Calu3 (cell line): ENCODE results near the gene DCP1B. TPM values are rescaled to one million over a fixed set of nuclear protein-coding genes. Genes with fewer than 3 reads are reported as not detected.
A peak's percentile ranks its signal among the peaks of the same experiment; 100 is the strongest.

Source experiments
- BruUV-seq: library from RNA; stranded (reverse); fragments of 400-500 nt; replicated peaks from 2 replicates; lab custom pipeline; 2021; lab: Mats Ljungman, UMichigan
- CTCF ChIA-PET: fragments of 300-600 bp; sonication (Branson Sonifier 250); formaldehyde crosslinking; loops from one replicate; lab custom pipeline; 2022; ENCODE audit warnings: antibody characterized with exemption; lab: Charles Lee
- DNase-seq: peaks from one replicate; pipeline ENCODE4 v3.0.0; 2022
- H3K27ac Mint-ChIP-seq: one replicate; pipeline ENCODE4 v1.8.0; 2022; ENCODE audit warnings: mixed read lengths; ENCODE audit not compliant: unreplicated experiment
- H3K27me3 Mint-ChIP-seq: one replicate; pipeline ENCODE4 v1.8.0; 2022; ENCODE audit warnings: mixed read lengths; ENCODE audit not compliant: unreplicated experiment
- H3K36me3 Mint-ChIP-seq: one replicate; pipeline ENCODE4 v1.8.0; 2022; ENCODE audit warnings: mild to moderate bottlenecking, moderate library complexity, mixed read lengths; ENCODE audit not compliant: insufficient read depth, unreplicated experiment
- H3K4me1 Mint-ChIP-seq: one replicate; pipeline ENCODE4 v1.8.0; 2022; ENCODE audit warnings: mild to moderate bottlenecking, low read depth, mixed read lengths; ENCODE audit not compliant: unreplicated experiment
- H3K4me3 Mint-ChIP-seq: one replicate; pipeline ENCODE4 v1.8.0; 2022; ENCODE audit warnings: mild to moderate bottlenecking, low read depth, moderate library complexity, mixed read lengths; ENCODE audit not compliant: unreplicated experiment
- H3K9me3 Mint-ChIP-seq: one replicate; pipeline ENCODE4 v1.8.0; 2022; ENCODE audit warnings: low read depth, mixed read lengths; ENCODE audit not compliant: unreplicated experiment
- intact Hi-C: fragments of 100-400 bp; cut with micrococcal nuclease; formaldehyde crosslinking; loops from one replicate; pipeline ENCODE4 v1.10.0; 2022; ENCODE audit not compliant: unreplicated experiment
- total RNA-seq: library from RNA; stranded (reverse); gene quantifications from 2 replicates; pipeline ENCODE4 v1.2.3, GENCODE V29; 2022
- TF ChIP-seq, protein P1 (sequence below): fragments of 200-600 bp; IDR thresholded peaks from one replicate; pipeline ENCODE4 v1.8.0; 2022; ENCODE audit warnings: antibody characterized with exemption; ENCODE audit not compliant: unreplicated experiment

Gene DCP1B
- total RNA-seq, 1 experiment from 2014 or later, result 6.3 TPM

DNA sequence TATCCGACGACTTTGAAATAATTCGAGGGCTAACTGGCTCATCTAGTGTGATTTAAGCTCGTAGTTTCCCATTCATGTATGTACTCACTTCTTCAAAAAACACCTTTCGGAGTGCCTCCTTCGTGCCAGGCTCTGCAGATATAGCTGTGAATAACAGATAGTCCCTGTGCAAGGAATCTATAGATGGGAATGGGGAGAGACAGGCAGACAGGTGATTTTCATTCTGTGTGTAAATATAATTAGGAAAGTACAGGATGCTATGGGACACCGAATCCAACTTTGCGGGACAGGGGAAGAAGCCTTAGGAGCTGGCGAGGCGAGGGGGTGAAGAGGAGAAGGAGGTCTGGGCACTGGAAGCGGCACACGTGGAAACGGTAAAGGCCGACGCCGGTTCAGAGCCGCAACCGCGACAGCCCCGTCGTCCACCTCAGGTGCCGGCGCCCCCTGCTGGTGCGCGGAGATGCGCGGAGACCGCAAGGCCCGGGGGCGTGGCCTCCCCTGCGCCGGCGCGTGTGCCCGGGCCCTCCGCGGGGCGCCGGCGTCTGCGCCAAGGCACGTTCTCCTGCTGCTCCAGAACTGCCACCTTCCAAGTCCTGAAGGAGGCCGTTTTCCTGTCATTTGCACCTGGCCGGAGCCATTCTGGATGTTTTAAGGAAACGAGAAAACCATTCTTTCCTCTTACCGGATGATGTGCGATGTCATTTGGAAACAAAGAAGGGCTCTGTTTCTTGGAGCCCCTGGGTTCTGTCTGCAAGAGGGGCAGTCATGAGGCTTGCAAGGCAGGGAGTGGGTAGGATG, 30.6 kb upstream of the DCP1B start:
- Mint-ChIP-seq H3K4me3 (peak overlapping the region; percentile 33), H3K9me3 (no peaks in the 10 kb centered on the region), H3K27ac (no peak overlapping the region), H3K36me3 (no peaks in the 10 kb centered on the region), H3K4me1 (peaks cover 16% of the 10 kb centered on the region), H3K27me3 (peaks cover 100% of the 10 kb centered on the region)
- TF ChIP-seq, protein P1, sequence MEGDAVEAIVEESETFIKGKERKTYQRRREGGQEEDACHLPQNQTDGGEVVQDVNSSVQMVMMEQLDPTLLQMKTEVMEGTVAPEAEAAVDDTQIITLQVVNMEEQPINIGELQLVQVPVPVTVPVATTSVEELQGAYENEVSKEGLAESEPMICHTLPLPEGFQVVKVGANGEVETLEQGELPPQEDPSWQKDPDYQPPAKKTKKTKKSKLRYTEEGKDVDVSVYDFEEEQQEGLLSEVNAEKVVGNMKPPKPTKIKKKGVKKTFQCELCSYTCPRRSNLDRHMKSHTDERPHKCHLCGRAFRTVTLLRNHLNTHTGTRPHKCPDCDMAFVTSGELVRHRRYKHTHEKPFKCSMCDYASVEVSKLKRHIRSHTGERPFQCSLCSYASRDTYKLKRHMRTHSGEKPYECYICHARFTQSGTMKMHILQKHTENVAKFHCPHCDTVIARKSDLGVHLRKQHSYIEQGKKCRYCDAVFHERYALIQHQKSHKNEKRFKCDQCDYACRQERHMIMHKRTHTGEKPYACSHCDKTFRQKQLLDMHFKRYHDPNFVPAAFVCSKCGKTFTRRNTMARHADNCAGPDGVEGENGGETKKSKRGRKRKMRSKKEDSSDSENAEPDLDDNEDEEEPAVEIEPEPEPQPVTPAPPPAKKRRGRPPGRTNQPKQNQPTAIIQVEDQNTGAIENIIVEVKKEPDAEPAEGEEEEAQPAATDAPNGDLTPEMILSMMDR, result peak; percentile 90
- BruUV-seq, result no TSS peak
- intact Hi-C loops, result no loop called here
- CTCF ChIA-PET, result no interaction called here
- DNase-seq, result peak; percentile 93

DNA sequence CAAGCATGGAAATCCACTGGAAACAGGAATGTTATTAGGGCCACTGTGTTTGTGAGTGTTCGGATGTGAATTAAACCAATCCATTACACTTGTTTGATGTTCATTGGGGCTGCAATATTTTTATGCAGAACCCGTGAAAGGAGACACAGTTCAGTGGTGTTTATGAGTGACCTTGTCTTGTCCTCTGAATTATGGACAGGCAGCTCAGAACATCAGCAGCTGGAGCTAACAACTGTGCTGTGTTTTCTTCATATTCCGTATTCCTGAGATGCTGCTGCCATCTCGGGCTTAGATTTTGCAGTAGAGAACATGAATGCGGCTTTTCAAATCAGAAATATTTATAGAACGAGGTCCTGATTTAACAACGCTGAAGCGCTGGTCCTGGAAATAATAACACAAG, 28.2 kb upstream of the DCP1B start:
- Mint-ChIP-seq H3K27ac (no peak overlapping the region), H3K4me3 (no peak overlapping the region), H3K36me3 (no peaks in the 10 kb centered on the region), H3K27me3 (peaks cover 94% of the 10 kb centered on the region), H3K9me3 (no peaks in the 10 kb centered on the region), H3K4me1 (peaks cover 16% of the 10 kb centered on the region)
- TF ChIP-seq, protein P1, result no peak
- DNase-seq, result no peak
- CTCF ChIA-PET, result no interaction called here
- no TSS peak for BruUV-seq
- intact Hi-C loops, result no loop called here

DNA sequence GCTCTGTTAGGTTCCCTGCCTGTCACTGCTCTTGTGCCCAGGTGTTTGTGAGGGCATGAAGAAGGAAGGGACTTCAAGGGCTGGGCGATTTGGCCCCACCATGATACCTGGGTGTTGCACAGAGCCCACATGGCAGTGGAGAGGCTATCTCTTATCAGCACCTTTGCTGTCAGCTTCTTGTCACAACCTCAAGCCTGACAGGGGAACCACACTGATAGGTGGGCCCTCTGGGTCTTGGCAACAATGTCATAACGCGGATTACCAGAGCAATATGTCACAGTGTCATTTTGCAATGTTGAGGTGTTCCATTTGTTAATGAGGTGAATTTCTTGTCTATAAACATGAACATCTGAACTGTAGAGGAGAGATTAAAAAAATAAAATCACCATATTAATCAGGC, 25.6 kb upstream of the DCP1B start:
- CTCF ChIA-PET, result interaction anchor here (0.7 kb wide), 1 partner anchor 229 kb away, joined by 5 read pairs; no protein-coding TSS in a partner anchor

DNA sequence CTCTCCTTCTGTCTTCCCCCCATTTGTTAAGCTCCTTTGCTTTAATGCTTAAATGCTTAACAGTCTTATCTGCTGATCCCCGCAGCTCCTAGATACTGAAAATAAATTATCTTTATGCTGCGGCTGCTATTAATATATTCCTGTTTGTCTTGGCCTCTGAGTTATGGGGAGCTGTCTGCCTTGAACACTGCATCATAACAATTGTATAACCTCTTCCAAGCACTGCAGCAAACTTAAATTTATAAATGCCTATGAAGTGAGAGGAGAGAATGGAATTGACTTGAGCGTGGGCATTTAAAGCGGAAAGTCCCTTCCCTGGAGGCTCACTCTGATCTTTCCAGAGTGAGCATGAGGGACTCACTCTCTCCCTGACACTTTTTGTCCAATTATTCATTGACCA, 23.1 kb upstream of the DCP1B start:
- Mint-ChIP-seq H3K4me1 (no peaks in the 10 kb centered on the region), H3K27ac (no peak overlapping the region), H3K36me3 (no peaks in the 10 kb centered on the region), H3K9me3 (no peaks in the 10 kb centered on the region), H3K4me3 (no peak overlapping the region), H3K27me3 (peaks cover 42% of the 10 kb centered on the region)
- no TSS peak for BruUV-seq
- CTCF ChIA-PET, result no interaction called here
- TF ChIP-seq, protein P1, result no peak
- intact Hi-C loops, result no loop called here
- no peak for DNase-seq

More for the DNA sequence above, 25.6 kb upstream of the DCP1B start:
- H3K27ac Mint-ChIP-seq, result no peak overlapping the region
- intact Hi-C loops, result no loop called here
- BruUV-seq, result no TSS peak
- TF ChIP-seq, protein P1, result no peak
- no peak overlapping the region for H3K4me3 Mint-ChIP-seq
- peaks cover 67% of the 10 kb centered on the region for H3K27me3 Mint-ChIP-seq
- DNase-seq, result no peak
- no peaks in the 10 kb centered on the region for H3K9me3 Mint-ChIP-seq
- no peaks in the 10 kb centered on the region for H3K36me3 Mint-ChIP-seq
- H3K4me1 Mint-ChIP-seq, result peaks cover 6% of the 10 kb centered on the region
